CD14-positive monocyte (primary cell): ENCODE measurements around the gene PTGES3L. TPM values are rescaled to one million over a fixed set of nuclear protein-coding genes. Genes with fewer than 3 reads are reported as not detected.

Experiments
- DNase-seq, 3 donors: peaks; one replicate each; pipeline ENCODE4 v3.0.0-alpha.2; 2011 to 2022
- H2AFZ ChIP-seq: 2 replicates; pipeline ENCODE4 v1.6.0; 2012; ENCODE audit warnings: mild to moderate bottlenecking, low read depth, low read length, inconsistent platforms; ENCODE audit not compliant: insufficient read depth, poor library complexity, severe bottlenecking
- H3K27ac ChIP-seq, 2 donors: 1 replicate in 1 of 2; 2 replicates in 1 of 2; pipeline ENCODE4 v1.5.1; 2012 to 2013; ENCODE audit warnings: low read length in 2 of 2, control low read depth in 1 of 2, inconsistent platforms in 1 of 2, low read depth in 1 of 2, mild to moderate bottlenecking in 1 of 2
- H3K27me3 ChIP-seq, 2 donors: one replicate each; pipeline versions ENCODE4 v1.6.0 to v1.6.1; 2011 to 2013; ENCODE audit warnings: low read length in 2 of 2; ENCODE audit not compliant: control insufficient read depth in 2 of 2, insufficient read depth in 2 of 2
- H3K36me3 ChIP-seq, 2 donors: replicated peaks in 1 of 2; 1 replicate in 1 of 2; 2 replicates in 1 of 2; pipeline versions ENCODE4 v1.5.1 to v1.6.1; 2012 to 2013; ENCODE audit warnings: low read length in 2 of 2, control low read depth in 1 of 2, inconsistent platforms in 1 of 2, mild to moderate bottlenecking in 1 of 2; ENCODE audit not compliant: insufficient read depth in 2 of 2, control insufficient read depth in 1 of 2
- H3K4me1 ChIP-seq, 2 donors: 1 replicate in 1 of 2; 2 replicates in 1 of 2; pipeline versions ENCODE4 v1.5.1 to v1.6.1; 2012 to 2013; ENCODE audit warnings: low read length in 2 of 2, control low read depth in 1 of 2, inconsistent platforms in 1 of 2, mild to moderate bottlenecking in 1 of 2, moderate library complexity in 1 of 2; ENCODE audit not compliant: insufficient read depth in 2 of 2, control insufficient read depth in 1 of 2
- H3K4me2 ChIP-seq: replicated peaks from 2 replicates; pipeline ENCODE3; 2012; ENCODE audit warnings: low read length, moderate library complexity, mild to moderate bottlenecking; ENCODE audit not compliant: poor library complexity, severe bottlenecking; ENCODE audit errors: extremely low read depth
- H3K4me3 ChIP-seq, 3 experiments: fragments of 200-600 bp in 1 of 3; sonication (generic) in 1 of 3; replicated peaks in 1 of 3; 1 replicate in 2 of 3; 2 replicates in 1 of 3; pipeline ENCODE4 v1.5.1; 2011 to 2013; ENCODE audit warnings: low read length in 3 of 3, mild to moderate bottlenecking in 3 of 3, control low read depth in 2 of 3, low read depth in 2 of 3, inconsistent platforms in 1 of 3, moderate library complexity in 1 of 3
- H3K79me2 ChIP-seq: 2 replicates; pipeline ENCODE4 v1.6.0; 2012; ENCODE audit warnings: mild to moderate bottlenecking, control low read depth, inconsistent platforms, low read length, moderate library complexity; ENCODE audit not compliant: insufficient read depth
- H3K9ac ChIP-seq: 2 replicates; pipeline ENCODE4 v1.6.0; 2017; ENCODE audit warnings: low read length, mild to moderate bottlenecking; ENCODE audit not compliant: insufficient read depth, poor library complexity, severe bottlenecking
- H3K9me3 ChIP-seq, 2 donors: replicated peaks in 1 of 2; 1 replicate in 1 of 2; 2 replicates in 1 of 2; pipeline versions ENCODE4 v1.5.1 to v1.6.1; 2012 to 2013; ENCODE audit warnings: low read length in 2 of 2, control low read depth in 1 of 2; ENCODE audit not compliant: control insufficient read depth in 1 of 2, insufficient read depth in 1 of 2
- H4K20me1 ChIP-seq: 2 replicates; pipeline ENCODE4 v1.6.0; 2012; ENCODE audit warnings: mild to moderate bottlenecking, low read length, control low read depth, moderate library complexity; ENCODE audit not compliant: insufficient read depth
- H3K27ac Mint-ChIP-seq, 7 donors: one replicate each; pipeline ENCODE4 v1.8.0; 2020; ENCODE audit warnings: mild to moderate bottlenecking in 7 of 7, mixed read lengths in 7 of 7, moderate library complexity in 6 of 7, inconsistent platforms in 2 of 7
- H3K27me3 Mint-ChIP-seq, 3 donors: one replicate each; pipeline ENCODE4 v1.8.0; 2021 to 2022; ENCODE audit warnings: low read depth in 3 of 3, mild to moderate bottlenecking in 3 of 3, mixed read lengths in 3 of 3, moderate library complexity in 3 of 3, inconsistent platforms in 1 of 3
- H3K36me3 Mint-ChIP-seq, 2 donors: one replicate each; pipeline ENCODE4 v1.8.0; 2020; ENCODE audit warnings: mixed read lengths in 2 of 2, inconsistent platforms in 1 of 2, mild to moderate bottlenecking in 1 of 2
- H3K4me1 Mint-ChIP-seq: one replicate; pipeline ENCODE4 v1.8.0; 2020; ENCODE audit warnings: mild to moderate bottlenecking, mixed read lengths
- H3K4me3 Mint-ChIP-seq, 2 donors: one replicate each; pipeline ENCODE4 v1.8.0; 2020; ENCODE audit warnings: mild to moderate bottlenecking in 2 of 2, mixed read lengths in 2 of 2, moderate library complexity in 1 of 2
- H3K9me3 Mint-ChIP-seq, 7 donors: one replicate each; pipeline ENCODE4 v1.8.0; 2020 to 2022; ENCODE audit warnings: mixed read lengths in 7 of 7, mild to moderate bottlenecking in 6 of 7, moderate library complexity in 6 of 7, inconsistent platforms in 2 of 7
- WGBS: methylation state at CpG from one replicate; pipeline ENCODE4 v1.1.5; 2013; ENCODE audit warnings: missing lambda C conversion rate; ENCODE audit not compliant: insufficient coverage; 5-methylcytosine and 5-hydroxymethylcytosine counted together
- intact Hi-C, 2 donors: fragments of 100-400 bp; cut with micrococcal nuclease; formaldehyde crosslinking; loops; one replicate each; pipeline versions ENCODE4 v1.15.0 to v1.15.1; 2023
- polyA plus RNA-seq, 3 donors: library from polyadenylated mRNA; depleted of rRNA in 1 of 3; unstranded in 2 of 3; stranded (reverse) in 1 of 3; fragments of 300-500 nt in 2 of 3; fragments of >200 nt in 1 of 3; fragmentation: Illumina TruSeq in 2 of 3; gene quantifications; 1 replicate in 2 of 3; 2 replicates in 1 of 3; pipeline ENCODE4 v1.2.3, GENCODE V29; 2012 to 2021
- TF ChIP-seq, protein P1 (sequence below): fragments of 200-600 bp; IDR thresholded peaks from one replicate; pipeline ENCODE4 v1.8.0; 2022; ENCODE audit warnings: antibody characterized with exemption, mild to moderate bottlenecking

The PTGES3L gene
- polyA plus RNA-seq, 3 donors: 0.32 TPM; not detected in 2

DNA sequence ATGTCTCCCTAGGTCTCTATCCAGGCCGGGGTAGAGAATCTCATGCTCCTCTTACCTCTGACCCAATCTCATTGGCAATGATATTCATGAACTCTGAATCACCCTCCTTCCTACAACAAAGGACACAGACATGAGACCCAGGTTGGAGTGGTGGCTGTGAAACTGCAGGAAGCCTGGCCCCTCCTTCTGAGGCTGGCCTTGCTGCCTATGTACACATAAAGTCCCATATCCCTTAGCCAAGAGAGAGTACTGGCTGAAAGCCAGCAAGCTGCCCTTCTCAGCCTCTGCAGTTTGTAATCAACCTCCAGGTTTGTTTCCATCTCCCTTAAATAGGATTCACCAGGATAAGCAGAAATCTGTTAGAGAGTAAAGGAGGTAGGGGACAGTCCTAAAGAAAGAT, 26.2 kb downstream of the PTGES3L start:
- Mint-ChIP-seq H3K27me3 (peaks cover 0 to 2% (median 2%) of the 10 kb centered on the region in 3 donors), H3K9me3 (no peaks in the 10 kb centered on the region), H3K4me1 (no peaks in the 10 kb centered on the region), H3K36me3 (peaks cover 71 to 91% of the 10 kb centered on the region in 2 donors), H3K27ac (peak overlapping the region in 1 of 7 donors; percentile 40), H3K4me3 (no peak overlapping the region)
- no peaks in the 10 kb centered on the region for H3K79me2 ChIP-seq
- H2AFZ ChIP-seq: no peak overlapping the region
- no peak overlapping the region for H3K4me3 ChIP-seq
- H3K27ac ChIP-seq: no peak overlapping the region
- DNase-seq: no peak
- H3K27me3 ChIP-seq: no peaks in the 10 kb centered on the region
- no CpG with 5 or more reads among the region's 1 CpG for WGBS
- peaks cover 68 to 91% of the 10 kb centered on the region in 2 donors for H3K36me3 ChIP-seq
- TF ChIP-seq, protein P1, sequence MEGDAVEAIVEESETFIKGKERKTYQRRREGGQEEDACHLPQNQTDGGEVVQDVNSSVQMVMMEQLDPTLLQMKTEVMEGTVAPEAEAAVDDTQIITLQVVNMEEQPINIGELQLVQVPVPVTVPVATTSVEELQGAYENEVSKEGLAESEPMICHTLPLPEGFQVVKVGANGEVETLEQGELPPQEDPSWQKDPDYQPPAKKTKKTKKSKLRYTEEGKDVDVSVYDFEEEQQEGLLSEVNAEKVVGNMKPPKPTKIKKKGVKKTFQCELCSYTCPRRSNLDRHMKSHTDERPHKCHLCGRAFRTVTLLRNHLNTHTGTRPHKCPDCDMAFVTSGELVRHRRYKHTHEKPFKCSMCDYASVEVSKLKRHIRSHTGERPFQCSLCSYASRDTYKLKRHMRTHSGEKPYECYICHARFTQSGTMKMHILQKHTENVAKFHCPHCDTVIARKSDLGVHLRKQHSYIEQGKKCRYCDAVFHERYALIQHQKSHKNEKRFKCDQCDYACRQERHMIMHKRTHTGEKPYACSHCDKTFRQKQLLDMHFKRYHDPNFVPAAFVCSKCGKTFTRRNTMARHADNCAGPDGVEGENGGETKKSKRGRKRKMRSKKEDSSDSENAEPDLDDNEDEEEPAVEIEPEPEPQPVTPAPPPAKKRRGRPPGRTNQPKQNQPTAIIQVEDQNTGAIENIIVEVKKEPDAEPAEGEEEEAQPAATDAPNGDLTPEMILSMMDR: no peak
- intact Hi-C loops: no loop called here
- no peaks in the 10 kb centered on the region for H3K9me3 ChIP-seq
- no peak overlapping the region for H3K9ac ChIP-seq
- H3K4me2 ChIP-seq: no peak overlapping the region
- no peaks in the 10 kb centered on the region for H4K20me1 ChIP-seq
- no peaks in the 10 kb centered on the region for H3K4me1 ChIP-seq

DNA sequence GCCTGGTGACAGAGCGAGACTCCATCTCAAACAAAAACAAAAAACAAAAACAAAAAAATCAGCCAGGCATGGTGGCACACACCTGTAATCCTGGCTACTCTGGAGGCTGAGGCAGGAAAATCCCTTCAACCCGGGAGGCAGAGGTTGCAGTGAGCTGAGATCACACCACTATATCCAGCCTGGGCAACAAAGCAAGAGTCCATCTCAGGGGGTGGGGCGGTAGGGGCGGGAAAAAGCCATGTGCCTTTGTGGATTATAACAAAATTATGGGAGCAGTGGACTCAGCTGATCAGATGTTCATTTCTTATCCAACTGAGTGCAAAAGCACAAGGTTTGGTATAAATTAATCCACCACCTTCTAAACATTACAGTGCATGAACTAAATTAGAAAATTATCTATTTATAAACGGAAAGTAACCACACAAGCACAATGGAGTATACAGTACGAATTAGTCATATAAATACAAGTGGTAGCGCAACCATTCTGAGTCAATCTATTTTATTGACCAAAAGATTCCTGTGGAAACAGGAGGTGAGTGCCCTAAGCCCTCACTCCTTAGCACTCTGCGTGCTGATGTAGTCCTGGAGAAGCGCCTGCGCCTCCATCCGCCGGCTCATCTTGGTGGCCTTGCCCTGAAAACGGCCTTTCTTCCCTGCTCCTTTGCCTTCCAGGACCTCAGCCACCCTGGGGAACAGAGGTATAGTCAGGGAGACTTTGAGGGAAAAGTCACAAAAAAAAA, 29.7 kb downstream of the PTGES3L start:
- Histone ChIP-seq H3K9ac (no peak overlapping the region), H3K79me2 (no peaks in the 10 kb centered on the region), H3K9me3 (no peaks in the 10 kb centered on the region), H3K4me2 (no peak overlapping the region), H2AFZ (no peak overlapping the region), H4K20me1 (no peaks in the 10 kb centered on the region), H3K27me3 (no peaks in the 10 kb centered on the region), H3K27ac (no peak overlapping the region), H3K4me1 (no peaks in the 10 kb centered on the region), H3K4me3 (no peak overlapping the region), H3K36me3 (peaks cover 47 to 61% of the 10 kb centered on the region in 2 donors)
- Mint-ChIP-seq H3K36me3 (peaks cover 58 to 71% of the 10 kb centered on the region in 2 donors), H3K9me3 (no peaks in the 10 kb centered on the region), H3K4me3 (no peak overlapping the region), H3K27me3 (peaks cover 0 to 2% (median 2%) of the 10 kb centered on the region in 3 donors), H3K4me1 (no peaks in the 10 kb centered on the region), H3K27ac (peak overlapping the region in 2 of 7 donors; percentile 32 to 56)
- intact Hi-C loops: no loop called here
- 100% methylated on average over 4 of the region's 13 CpGs for WGBS
- TF ChIP-seq, protein P1: no peak
- DNase-seq: no peak
